Mucosa of descending colon (tissue), 3 donors: ENCODE measurements around the gene GNB1L. TPM values are rescaled to one million over a fixed set of nuclear protein-coding genes. Genes with fewer than 3 reads are reported as not detected.

ENCODE experiments used
- ATAC-seq: fragments of 200-7000 bp; cut with Tn5 transposase; one replicate; pipeline ENCODE4 v1.9.1; 2020; ENCODE audit warnings: mild to moderate bottlenecking, moderate library complexity
- DNase-seq, 3 donors: peaks; one replicate each; pipeline ENCODE4 v3.0.0-alpha.2; 2020
- H3K36me3 ChIP-seq: fragments of 200-600 bp; one replicate; pipeline ENCODE4 v1.8.0; 2021; ENCODE audit warnings: low read depth, mild to moderate bottlenecking
- H3K4me1 ChIP-seq: fragments of 200-600 bp; one replicate; pipeline ENCODE4 v1.8.0; 2021; ENCODE audit warnings: low read depth, mild to moderate bottlenecking
- H3K4me3 ChIP-seq: fragments of 200-600 bp; one replicate; pipeline ENCODE4 v1.8.0; 2021; ENCODE audit warnings: mild to moderate bottlenecking
- H3K9me3 ChIP-seq: fragments of 200-600 bp; one replicate; pipeline ENCODE4 v1.8.0; 2021; ENCODE audit warnings: mild to moderate bottlenecking
- CTCF ChIP-seq: fragments of 200-600 bp; IDR thresholded peaks from one replicate; pipeline ENCODE4 v1.8.0; 2022; ENCODE audit warnings: antibody characterized with exemption, mild to moderate bottlenecking
- intact Hi-C, 2 donors: fragments of 100-400 bp; cut with DNase I in 1 of 2; cut with micrococcal nuclease in 1 of 2; formaldehyde crosslinking; loops; one replicate each; pipeline versions ENCODE4 v1.11.0 to v1.11.1; 2022; cut with DNase I, micrococcal nuclease
- total RNA-seq, 3 donors: library from RNA; stranded (reverse); fragmentation: NEBNext Ultra II Directional in 2 of 3; extraction: Animal tissue kit (Norgen Biotek cat#: 25700) in 2 of 3; gene quantifications; one replicate each; pipeline versions ENCODE4 v1.2.1 to v1.2.4, GENCODE V29; 2021 to 2023
- donor health status: DM: no; HTN: no; CAD: no; lungs with moderate emphysema.
- donor health status: DM: no; HTN: no; CAD: no.
- donor health status: DM: no; HTN: yes; CAD: no.

The GNB1L gene
- total RNA-seq, 3 donors from 2014 or later, result 2.7 to 4.7 (median 3.4) TPM

GRCh38 chr22:19760058-19760950, 94.4 kb downstream of the GNB1L start, which contains the start of gene TBX1:
Gene TBX1 (plus strand): TSS chr22:19760778. CDS start chr22:19760844, 66 bp downstream.
- ATAC-seq (no peak), DNase-seq (no peak)
- H3K9me3 ChIP-seq, result no peaks in the 10 kb centered on the region
- intact Hi-C loops, result no loop called here
- no peaks in the 10 kb centered on the region for H3K36me3 ChIP-seq
- no peak within 1 kb of the TSS for H3K4me3 ChIP-seq
- no peak for TF ChIP-seq CTCF
- peaks cover 9% of the 10 kb centered on the region for H3K4me1 ChIP-seq

- peaks cover 7% of the 10 kb centered on the region for H3K4me1 ChIP-seq
- H3K36me3 ChIP-seq, result no peaks in the 10 kb centered on the region
- intact Hi-C loops, result no loop called here
- ATAC-seq (no peak), DNase-seq (no peak)
- no peaks in the 10 kb centered on the region for H3K9me3 ChIP-seq
- H3K4me3 ChIP-seq, result no peak overlapping the region
- no peak for TF ChIP-seq CTCF
Measured at GRCh38 chr22:19759427-19760057, 95.1 kb downstream of the GNB1L start.

GRCh38 chr22:19758896-19759426, 95.7 kb downstream of the GNB1L start:
- DNase-seq, result no peak
- TF ChIP-seq CTCF, result no peak
- no peaks in the 10 kb centered on the region for H3K9me3 ChIP-seq
- no peak for ATAC-seq
- intact Hi-C loops, result no loop called here
- peaks cover 7% of the 10 kb centered on the region for H3K4me1 ChIP-seq
- H3K36me3 ChIP-seq, result no peaks in the 10 kb centered on the region
- no peak overlapping the region for H3K4me3 ChIP-seq

GRCh38 chr22:19757985-19758895, 96.4 kb downstream of the GNB1L start:
- Histone ChIP-seq H3K4me1 (peaks cover 7% of the 10 kb centered on the region), H3K4me3 (no peak overlapping the region), H3K9me3 (no peaks in the 10 kb centered on the region), H3K36me3 (no peaks in the 10 kb centered on the region)
- intact Hi-C loops, result no loop called here
- ATAC-seq (no peak), DNase-seq (no peak)
- TF ChIP-seq CTCF, result no peak
